Measurements from ENCODE around the gene SHC3.
"Not testable (repeated sequence)": the region's sequence is repeated elsewhere in the genome, so short reads cannot be mapped to it uniquely, and the experiment has no call there.

SHC3 gene, protein sequence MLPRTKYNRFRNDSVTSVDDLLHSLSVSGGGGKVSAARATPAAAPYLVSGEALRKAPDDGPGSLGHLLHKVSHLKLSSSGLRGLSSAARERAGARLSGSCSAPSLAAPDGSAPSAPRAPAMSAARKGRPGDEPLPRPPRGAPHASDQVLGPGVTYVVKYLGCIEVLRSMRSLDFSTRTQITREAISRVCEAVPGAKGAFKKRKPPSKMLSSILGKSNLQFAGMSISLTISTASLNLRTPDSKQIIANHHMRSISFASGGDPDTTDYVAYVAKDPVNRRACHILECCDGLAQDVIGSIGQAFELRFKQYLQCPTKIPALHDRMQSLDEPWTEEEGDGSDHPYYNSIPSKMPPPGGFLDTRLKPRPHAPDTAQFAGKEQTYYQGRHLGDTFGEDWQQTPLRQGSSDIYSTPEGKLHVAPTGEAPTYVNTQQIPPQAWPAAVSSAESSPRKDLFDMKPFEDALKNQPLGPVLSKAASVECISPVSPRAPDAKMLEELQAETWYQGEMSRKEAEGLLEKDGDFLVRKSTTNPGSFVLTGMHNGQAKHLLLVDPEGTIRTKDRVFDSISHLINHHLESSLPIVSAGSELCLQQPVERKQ

GRCh38 chr9:89177944-89178829 is at the start of gene SHC3:
Gene SHC3 (minus strand): TSS chr9:89178818. CDS start chr9:89178460, 358 bp downstream.
- DNase-seq, result no peak

DNA sequence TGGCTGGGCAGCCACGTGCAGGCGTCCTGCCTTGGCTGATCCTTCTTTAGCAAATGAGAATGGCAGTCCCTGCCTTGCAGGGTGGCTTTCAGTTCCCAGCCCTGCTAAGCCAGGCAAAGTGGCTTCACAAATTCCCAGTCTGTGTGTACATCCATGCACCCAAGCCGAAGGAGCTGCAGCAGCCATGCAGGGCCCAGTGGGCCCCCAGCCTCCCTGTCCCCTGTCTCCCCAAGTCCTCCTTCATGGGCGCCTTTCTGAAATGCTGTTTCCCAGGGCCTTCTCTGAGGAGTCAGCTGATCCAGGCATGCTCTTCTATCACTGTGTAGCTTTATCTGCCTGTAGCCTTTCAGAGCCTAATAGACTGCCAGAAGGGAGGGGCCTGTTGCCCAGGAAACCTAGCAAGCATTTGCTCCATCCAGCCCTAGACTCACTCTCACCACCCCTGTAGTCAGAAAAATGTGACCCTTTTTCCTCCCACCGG is 47.4 kb upstream of the SHC3 start:
- no peak for DNase-seq

DNA sequence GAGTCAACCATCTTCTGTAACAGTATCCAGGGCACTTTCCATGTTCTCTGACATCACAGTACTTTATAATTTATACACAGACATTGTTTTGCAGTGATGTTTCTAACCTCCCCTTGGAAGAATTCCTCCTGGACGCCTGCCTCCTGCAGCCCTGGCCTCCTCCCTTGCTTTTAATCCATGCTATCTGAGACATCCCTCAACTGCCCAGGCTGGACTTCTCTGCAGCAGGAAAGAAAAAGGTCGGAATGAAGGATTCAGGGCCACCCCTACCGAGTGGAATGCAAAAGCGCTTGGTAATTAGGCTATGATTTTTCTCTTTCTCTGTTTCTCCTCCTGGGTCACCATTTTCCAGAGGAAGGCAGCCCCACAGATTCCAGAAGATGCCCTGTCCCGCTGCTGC is 47.0 kb upstream of the SHC3 start:
- DNase-seq, result no peak

DNA sequence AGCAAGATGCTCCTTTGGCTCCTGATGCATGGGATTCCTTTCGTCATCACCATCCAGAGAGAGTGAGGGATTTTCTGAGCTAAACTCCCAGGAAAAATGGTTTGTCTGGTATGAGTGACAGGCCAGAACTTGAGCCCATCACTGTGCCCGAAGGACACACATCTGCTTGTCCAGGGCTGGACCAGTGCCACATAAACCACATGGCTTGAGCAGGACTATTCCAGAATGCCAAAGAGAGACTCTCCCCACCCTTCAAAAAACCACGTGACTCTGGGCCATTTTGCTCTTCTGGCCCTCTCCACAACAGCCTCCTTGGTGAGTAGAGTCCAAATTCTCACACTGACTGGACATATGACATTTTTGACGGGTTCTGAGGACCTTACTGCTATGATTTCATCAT is 46.4 kb upstream of the SHC3 start:
- DNase-seq, result no peak

GRCh38 chr9:89224633-89225032 is 46.0 kb upstream of the SHC3 start:
- DNase-seq, result no peak

GRCh38 chr9:89223396-89223977 is 44.9 kb upstream of the SHC3 start:
- no peak for DNase-seq

- no peak for DNase-seq
Measured at GRCh38 chr9:89219637-89220036, 41.0 kb upstream of the SHC3 start.

- no peak for DNase-seq
Measured at GRCh38 chr9:89218040-89218928, 39.7 kb upstream of the SHC3 start.

- no peak for DNase-seq
Measured at GRCh38 chr9:89215342-89215741, 36.7 kb upstream of the SHC3 start.

DNA sequence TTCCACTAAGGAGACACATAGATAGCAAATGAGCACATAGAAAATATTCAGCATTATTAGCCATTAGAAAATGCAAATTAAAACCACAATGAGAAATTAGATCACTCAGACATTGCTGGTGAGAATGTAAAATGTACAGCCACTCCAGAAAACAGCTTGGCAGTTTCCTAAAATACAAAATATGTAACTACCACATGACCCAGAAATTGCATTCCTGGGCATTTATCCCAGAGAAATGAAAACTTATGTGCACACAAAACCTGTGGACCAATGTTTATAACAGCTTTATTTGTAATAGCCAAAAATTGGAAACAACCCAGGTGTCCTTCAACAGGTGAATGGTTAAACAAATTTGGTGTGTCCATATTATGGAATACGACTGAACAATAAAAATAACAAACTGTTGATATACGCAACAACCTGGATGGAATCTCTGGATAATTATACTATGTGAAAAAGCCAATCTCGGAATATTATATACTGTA is 34.8 kb upstream of the SHC3 start:
- no peak for DNase-seq

- DNase-seq, result no peak
Measured at GRCh38 chr9:89212171-89212570, 33.6 kb upstream of the SHC3 start.

- not testable (repeated sequence) for DNase-seq
Measured at GRCh38 chr9:89209311-89209710, 30.7 kb upstream of the SHC3 start.

DNA sequence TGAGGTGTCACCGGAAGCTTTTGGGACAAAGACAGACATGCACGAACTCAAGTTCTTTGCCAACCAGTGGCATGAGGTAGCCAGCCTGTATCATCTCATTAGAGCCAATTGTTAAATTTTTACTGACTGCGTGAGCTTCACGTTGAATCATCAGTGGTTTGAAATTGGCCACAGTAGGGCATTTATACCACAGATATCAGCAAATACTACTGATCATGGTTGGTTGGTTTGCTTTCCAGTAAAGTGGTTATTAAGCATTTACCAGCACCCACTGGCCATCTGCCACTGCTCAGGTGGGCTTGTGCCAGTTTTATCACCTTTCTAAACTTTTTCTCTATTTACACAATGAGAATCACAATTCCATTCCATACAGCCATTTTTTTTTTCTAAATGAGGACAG is 28.4 kb upstream of the SHC3 start:
- no peak for DNase-seq

DNA sequence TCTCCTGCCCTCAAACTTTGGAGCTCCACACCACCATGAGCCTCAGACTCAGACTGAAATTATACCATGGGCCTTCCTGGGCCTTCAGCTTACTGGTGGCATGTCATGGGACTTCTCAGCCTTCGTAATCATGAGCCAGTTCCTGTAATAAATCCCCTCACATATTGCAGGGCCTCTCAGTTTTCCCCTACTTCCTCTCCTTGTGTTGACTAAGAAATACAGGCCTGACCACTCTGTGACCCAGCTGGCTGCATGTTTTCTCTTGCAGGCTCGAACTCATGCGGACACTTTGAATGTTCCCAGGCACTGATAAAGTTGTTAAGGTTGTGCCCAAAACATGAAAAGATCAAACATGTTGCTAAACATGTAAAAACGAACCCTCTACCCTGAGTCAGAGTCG is 26.2 kb upstream of the SHC3 start:
- DNase-seq, result no peak

GRCh38 chr9:89195131-89195797 is 16.6 kb upstream of the SHC3 start:
- DNase-seq, result no peak

DNA sequence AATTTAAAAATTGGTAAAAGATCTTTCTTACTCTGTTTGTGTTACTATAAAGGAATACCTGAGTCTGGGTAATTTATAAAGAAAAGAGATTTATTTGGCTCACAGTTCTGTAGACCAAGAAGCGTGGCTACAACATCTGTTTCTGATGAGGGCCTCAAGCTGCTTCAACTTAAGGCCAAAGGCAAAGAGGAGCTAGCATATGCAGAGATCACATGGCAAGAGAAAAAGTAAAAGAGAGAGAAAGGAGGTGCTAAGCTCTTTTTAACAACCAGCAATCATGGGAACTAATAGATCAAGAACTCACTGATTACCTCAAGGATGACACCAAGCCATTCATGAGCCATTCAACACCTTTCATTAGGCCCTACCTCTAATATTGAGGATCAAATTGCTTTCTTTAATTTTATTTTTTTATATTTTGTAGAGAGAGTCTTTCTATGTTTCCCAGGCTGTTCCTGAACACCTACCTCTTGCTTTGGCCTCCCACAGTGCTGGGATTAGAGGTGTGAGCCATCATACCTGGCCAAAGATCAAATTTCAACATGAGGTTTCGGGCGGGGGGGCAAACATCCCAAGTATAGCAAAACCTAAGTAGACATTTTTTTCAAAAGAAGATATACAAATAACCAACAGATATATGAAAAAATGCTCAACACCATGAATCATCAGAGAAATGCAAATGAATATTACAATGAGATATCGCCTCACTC is 16.0 kb upstream of the SHC3 start:
- DNase-seq, result no peak

DNA sequence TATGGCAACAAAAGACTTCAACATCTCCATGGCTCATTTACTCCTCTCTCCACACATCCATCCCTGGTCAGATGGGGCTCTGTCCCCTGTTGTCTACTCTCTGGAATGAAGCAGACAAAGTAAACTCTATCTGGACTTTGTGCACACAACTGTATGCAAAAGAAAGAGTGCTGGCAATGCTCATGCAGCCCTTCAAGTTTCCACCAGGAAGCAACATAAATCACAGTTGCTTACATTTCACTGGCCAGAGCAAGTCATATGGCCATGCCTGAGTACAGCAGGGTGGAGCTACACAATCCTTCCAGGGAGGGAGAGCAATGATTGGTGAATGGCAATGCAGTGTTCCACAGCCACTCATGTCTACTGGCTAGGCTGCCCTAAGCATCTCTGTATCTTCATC is 12.4 kb upstream of the SHC3 start:
- DNase-seq, result no peak

DNA sequence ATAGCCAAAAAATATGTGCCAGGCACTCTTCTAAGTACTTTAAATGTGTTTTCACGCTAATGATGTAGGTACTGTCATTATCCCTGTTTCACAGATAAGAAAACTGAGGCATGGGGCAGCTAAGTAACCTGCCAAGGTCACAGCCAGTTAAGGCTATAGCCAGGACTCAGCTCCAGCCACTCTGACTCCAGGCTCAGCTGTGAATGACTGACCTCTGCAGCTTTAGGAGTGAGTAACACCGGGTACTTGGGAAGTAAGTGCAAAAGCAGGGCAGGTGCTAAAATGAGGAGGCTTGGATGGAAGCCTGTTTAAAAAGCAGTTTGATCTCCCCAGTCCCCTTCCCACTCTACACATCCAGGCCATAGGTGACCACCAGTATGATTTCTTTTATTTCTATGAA is 10.6 kb upstream of the SHC3 start:
- DNase-seq, result no peak

DNA sequence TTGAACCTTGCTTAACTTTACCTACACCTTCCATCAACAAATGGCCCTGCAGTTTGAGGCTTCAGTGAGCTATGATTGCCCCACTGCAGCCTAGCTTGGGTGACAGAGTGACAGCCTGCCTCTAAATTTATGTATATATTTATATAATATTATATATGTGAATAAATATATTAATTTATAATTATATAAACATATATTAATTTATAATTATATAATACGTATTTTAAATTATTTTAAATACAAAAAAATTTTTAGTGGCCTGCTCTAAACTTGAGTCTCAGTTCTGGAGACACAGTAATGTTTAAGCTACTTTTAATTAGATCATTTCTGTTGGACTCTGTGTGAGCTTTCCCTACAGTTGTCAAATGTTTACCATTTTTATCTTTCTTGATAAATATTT is 9.3 kb upstream of the SHC3 start:
- no peak for DNase-seq

- DNase-seq, result no peak
Measured at GRCh38 chr9:89187541-89187940, 8.9 kb upstream of the SHC3 start.

GRCh38 chr9:89186960-89187359 is 8.3 kb upstream of the SHC3 start:
- no peak for DNase-seq
